Measurements from ENCODE around the gene ERI3. TPM values are rescaled to one million over a fixed set of nuclear protein-coding genes. Genes with fewer than 3 reads are reported as not detected.

Gene ERI3
- total and polyA plus RNA-seq, 7 donors, result 50.4 to 96.8 (median 59.5) TPM

DNA sequence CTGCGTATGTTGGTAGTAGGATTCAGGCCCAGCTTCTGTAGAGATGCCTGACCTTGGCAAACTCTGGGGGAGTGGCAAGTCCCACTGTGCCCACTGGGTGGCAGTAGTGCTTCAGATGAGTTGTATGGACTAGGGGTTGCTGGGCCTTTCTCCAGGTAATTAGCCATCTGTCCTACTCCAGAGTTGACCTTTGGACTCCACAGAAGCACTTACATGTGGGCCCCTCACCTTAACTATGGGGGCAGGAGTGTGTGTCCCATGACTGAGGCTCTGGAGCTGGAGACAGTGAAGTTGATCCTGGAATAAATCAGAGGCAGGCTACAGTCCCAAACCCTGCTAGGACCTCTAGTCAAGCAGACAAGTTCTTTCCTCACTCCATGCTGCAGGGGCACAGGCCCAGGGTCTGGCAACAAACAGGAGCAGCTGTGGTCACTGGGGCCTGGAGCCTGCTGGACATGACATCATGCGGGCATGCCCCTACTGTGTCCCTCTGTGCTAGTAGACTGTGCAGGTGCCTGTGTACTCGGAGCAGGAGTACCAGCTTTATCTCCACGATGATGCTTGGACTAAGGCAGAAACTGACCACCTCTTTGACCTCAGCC is 137.1 kb downstream of the ERI3 start:
- H3K4me3 ChIP-seq, result no peak overlapping the region
- TF ChIP-seq, protein P1, sequence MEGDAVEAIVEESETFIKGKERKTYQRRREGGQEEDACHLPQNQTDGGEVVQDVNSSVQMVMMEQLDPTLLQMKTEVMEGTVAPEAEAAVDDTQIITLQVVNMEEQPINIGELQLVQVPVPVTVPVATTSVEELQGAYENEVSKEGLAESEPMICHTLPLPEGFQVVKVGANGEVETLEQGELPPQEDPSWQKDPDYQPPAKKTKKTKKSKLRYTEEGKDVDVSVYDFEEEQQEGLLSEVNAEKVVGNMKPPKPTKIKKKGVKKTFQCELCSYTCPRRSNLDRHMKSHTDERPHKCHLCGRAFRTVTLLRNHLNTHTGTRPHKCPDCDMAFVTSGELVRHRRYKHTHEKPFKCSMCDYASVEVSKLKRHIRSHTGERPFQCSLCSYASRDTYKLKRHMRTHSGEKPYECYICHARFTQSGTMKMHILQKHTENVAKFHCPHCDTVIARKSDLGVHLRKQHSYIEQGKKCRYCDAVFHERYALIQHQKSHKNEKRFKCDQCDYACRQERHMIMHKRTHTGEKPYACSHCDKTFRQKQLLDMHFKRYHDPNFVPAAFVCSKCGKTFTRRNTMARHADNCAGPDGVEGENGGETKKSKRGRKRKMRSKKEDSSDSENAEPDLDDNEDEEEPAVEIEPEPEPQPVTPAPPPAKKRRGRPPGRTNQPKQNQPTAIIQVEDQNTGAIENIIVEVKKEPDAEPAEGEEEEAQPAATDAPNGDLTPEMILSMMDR (IDR thresholded peaks at IDR 0.05), result peak; percentile 80
- peaks cover 7% of the 10 kb centered on the region for H3K4me1 ChIP-seq
- H3K9me3 ChIP-seq, result no peaks in the 10 kb centered on the region
- WGBS, 3 donors, result 34 to 59% (median 41%) methylated on average over 4 of the region's 4 CpGs
- no peaks in the 10 kb centered on the region for H3K27me3 ChIP-seq (ENCODE audit: insufficient read depth in 3 of 3, low read length in 2 of 3)
- peak; percentile 45 to 69 (median 65) for ATAC-seq
- peak; percentile 74 to 78 for DNase-seq
- peaks cover 0 to 71% of the 10 kb centered on the region in 2 donors for H3K36me3 ChIP-seq (ENCODE audit: insufficient read depth in 1 of 2, low read depth in 1 of 2)
- intact Hi-C loops (cut with DNase I), result loop anchor here (1.0 to 10.0 kb wide), 6 partner anchors 79 to 437 kb away; no protein-coding TSS in a partner anchor
- no peak overlapping the region for H3K27ac ChIP-seq

DNA sequence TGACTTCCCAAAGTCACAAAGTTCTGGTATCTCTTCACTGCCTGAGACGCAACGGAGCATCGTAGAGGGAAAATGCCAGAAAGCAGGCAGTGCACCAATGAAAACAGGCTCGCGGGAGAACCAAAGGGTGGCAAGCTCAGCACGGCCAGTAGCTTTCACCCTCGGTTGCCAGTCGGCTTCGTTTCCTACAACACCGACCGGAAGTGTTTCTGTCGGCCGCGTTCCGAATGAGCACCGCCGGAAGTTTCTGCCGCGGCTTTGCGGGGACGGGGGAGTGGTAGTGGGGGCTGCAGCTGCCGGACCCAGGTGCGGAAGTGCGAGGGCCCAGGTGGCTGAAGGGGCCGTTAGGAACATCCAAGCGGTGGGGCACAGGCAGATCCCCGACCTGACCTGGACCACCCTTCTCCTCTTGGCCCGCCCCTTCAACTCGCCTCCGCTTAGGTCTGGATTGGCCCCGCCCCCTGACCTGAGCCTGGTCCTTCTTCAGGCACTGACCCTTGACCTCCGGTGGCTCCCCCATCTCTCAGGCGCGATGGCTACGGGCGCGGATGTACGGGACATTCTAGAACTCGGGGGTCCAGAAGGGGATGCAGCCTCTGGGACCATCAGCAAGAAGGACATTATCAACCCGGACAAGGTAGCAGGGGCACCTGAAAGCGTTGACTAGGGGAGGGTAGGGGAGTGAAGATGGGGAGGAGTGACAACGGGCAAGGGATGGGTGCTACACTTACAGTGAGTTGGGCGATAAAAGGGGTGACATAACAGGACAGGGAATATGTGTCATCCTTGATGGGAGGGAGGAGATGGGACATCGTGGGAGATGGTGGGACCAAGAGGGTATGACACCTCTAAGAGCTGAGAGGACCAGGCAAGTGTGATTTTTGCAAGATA is 141.6 kb downstream of the ERI3 start, which contains the start of gene DMAP1:
Gene DMAP1, plus strand, starts transcription at position 250 of the 891 bp plus-strand sequence. Its CDS starts 283 bp downstream, at position 533.
- H3K27me3 ChIP-seq (ENCODE audit: insufficient read depth in 3 of 3, low read length in 2 of 3), result no peaks in the 10 kb centered on the region
- H3K4me1 ChIP-seq, result peaks cover 10% of the 10 kb centered on the region
- WGBS, 3 donors, result 0% methylated on average over 44 of the region's 44 CpGs
- DNase-seq (peak; percentile 79 to 91), ATAC-seq (peak; percentile 92 to 97 (median 94))
- peak within 1 kb of the TSS; percentile 78 for H3K27ac ChIP-seq
- no peaks in the 10 kb centered on the region for H3K9me3 ChIP-seq
- H3K4me3 ChIP-seq, result peak within 1 kb of the TSS; percentile 94
- intact Hi-C loops (cut with DNase I), result loop anchor here in 1 of 2 donors (10.0 kb wide), 1 partner anchor 441 kb away; no protein-coding TSS in a partner anchor
- H3K36me3 ChIP-seq (ENCODE audit: insufficient read depth in 1 of 2, low read depth in 1 of 2), result peaks cover 0 to 41% of the 10 kb centered on the region in 2 donors
- TF ChIP-seq, protein P1 (IDR thresholded peaks at IDR 0.05), result no peak

DNA sequence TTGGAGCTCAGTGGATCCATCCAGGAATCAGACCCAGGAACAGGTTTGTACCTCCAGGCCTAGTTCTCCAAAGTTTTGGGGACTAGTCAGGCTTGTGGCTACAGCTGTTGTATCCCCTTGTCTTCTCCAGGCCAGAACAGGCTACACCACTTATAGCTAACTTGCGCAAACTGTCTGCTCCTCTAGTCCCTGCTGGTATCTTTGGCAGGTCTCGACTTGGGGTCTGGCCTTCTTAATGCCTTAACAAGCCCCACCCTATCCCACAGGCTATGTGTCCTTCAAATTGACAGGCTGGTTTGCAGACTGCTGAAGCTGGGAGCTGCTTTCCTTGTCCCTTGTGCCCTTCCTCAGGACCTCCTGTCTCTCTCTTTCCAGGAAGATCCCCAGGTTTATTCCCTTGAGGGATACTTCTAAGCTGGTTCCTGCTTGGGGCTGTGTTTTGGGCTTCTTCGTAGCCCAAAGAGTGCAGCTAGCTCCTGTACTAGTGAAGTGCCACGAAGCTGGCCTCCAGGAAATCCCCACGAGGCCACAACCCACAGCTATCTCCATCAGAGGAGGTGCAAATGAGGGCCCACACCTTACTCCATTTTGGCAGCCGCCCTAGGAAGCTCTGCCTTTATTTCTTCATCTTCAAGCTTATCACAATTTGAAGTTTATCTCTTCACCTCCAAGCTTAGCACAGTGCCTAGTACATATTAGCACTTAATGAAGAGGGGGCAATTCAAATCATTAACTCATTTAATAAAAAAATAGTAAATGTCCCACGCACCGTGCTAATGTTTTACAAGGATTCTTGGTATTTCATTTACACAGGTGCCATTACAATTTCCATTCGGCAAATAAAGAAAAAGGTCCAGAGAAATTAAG is 142.5 kb downstream of the ERI3 start:
- intact Hi-C loops (cut with DNase I), result loop anchor here in 1 of 2 donors (10.0 kb wide), 1 partner anchor 442 kb away; no protein-coding TSS in a partner anchor
- Histone ChIP-seq H3K4me1 (peaks cover 10% of the 10 kb centered on the region), H3K36me3 (ENCODE audit: insufficient read depth in 1 of 2, low read depth in 1 of 2) (peaks cover 0 to 32% of the 10 kb centered on the region in 2 donors), H3K27me3 (ENCODE audit: insufficient read depth in 3 of 3, low read length in 2 of 3) (no peaks in the 10 kb centered on the region), H3K4me3 (peak overlapping the region; percentile 94), H3K9me3 (no peaks in the 10 kb centered on the region), H3K27ac (peak overlapping the region; percentile 78)
- TF ChIP-seq, protein P1 (IDR thresholded peaks at IDR 0.05), result no peak
- no peak for DNase-seq
- WGBS, 3 donors, result 44 to 48% (median 48%) methylated on average over 9 of the region's 9 CpGs
- no peak for ATAC-seq

DNA sequence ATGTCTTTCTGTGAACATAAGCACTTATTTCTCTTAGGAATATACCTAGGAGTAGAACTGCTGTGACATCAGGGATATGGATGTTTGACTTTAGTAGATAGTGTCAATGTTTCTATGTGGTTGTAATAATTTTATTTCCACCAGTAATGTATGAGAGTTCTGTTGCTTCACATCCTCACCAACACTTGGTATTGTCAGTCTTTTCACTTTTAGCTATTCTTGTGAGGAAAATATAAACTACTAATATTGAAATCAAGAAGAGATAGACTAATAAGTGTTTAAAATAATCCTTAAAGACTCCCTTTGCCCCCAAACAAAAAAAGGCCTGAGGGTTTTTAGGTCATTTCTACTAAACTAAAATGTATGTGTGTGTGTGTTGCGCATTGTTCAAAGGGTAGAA is 144.5 kb downstream of the ERI3 start:
- 99 to 100% (median 100%) methylated on average over 1 of the region's 1 CpG for WGBS, 3 donors
- DNase-seq (no peak), ATAC-seq (no peak)
- H3K36me3 ChIP-seq (ENCODE audit: insufficient read depth in 1 of 2, low read depth in 1 of 2), result peaks cover 0 to 12% of the 10 kb centered on the region in 2 donors
- H3K4me1 ChIP-seq, result peaks cover 10% of the 10 kb centered on the region
- H3K27ac ChIP-seq, result no peak overlapping the region
- no peaks in the 10 kb centered on the region for H3K27me3 ChIP-seq (ENCODE audit: insufficient read depth in 3 of 3, low read length in 2 of 3)
- TF ChIP-seq, protein P1 (IDR thresholded peaks at IDR 0.05), result no peak
- intact Hi-C loops (cut with DNase I), result loop anchor here in 1 of 2 donors (10.0 kb wide), 1 partner anchor 444 kb away; no protein-coding TSS in a partner anchor
- no peaks in the 10 kb centered on the region for H3K9me3 ChIP-seq
- H3K4me3 ChIP-seq, result no peak overlapping the region

All from psoas muscle (tissue), 8 donors.